Measurements from ENCODE around the gene CARHSP1. TPM values are rescaled to one million over a fixed set of nuclear protein-coding genes. Genes with fewer than 3 reads are reported as not detected.

Gene CARHSP1
- total and polyA plus RNA-seq, 2 experiments from 2014 or later = 140 to 167 TPM

DNA sequence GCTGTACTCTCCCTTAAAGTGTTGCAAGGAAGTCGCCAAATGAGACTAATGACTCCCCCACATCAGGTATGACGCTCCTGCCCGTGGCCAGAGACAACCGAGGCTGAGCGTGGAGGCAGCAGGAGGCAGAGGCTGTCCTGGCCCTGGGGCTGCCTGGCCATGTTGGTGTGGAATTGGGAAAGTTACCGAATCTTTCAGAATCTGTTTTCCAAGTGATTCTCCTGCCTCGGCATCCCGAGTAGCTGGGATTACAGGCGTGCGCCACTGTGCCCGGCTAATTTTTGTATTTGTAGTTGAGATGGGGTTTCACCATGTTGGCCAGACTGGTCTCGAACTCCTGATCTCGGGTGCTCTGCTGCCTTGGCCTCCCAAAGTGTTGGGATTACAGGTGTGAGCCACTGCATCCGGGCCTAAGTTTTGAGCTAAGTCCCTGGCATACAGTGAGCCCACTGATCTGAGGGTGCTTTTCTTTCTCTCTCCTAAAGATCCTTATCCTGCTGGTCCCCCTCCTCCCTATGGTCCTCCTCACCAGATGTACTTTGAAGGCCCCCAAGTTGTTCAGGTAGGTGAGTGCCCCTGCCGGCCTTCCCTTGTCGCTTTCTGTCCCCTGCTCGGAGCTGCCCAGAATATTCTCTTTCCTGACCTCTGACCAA, 14.0 kb upstream of the CARHSP1 start:
- H3K4me3 ChIP-seq = no peak overlapping the region
- no peaks in the 10 kb centered on the region for H3K79me2 ChIP-seq
- H3K4me2 ChIP-seq = no peak overlapping the region
- WGBS (ENCODE audit: low lambda C conversion rate, missing lambda C conversion rate) = 92% methylated on average over 17 of the region's 17 CpGs
- no peak for DNase-seq (ENCODE audit: low spot score)
- no peak overlapping the region for H3K27ac ChIP-seq
- no peaks in the 10 kb centered on the region for H3K9me3 ChIP-seq (ENCODE audit: low read depth)
- H3K27me3 ChIP-seq = no peaks in the 10 kb centered on the region
- TF ChIP-seq EZH2 (IDR thresholded peaks at IDR 0.05; ENCODE audit: borderline replicate concordance) (no peak), EZH2phosphoT487 (IDR thresholded peaks at IDR 0.05; ENCODE audit: low read depth, severe bottlenecking, unreplicated experiment) (no peak)
- TF ChIP-seq, protein P1, sequence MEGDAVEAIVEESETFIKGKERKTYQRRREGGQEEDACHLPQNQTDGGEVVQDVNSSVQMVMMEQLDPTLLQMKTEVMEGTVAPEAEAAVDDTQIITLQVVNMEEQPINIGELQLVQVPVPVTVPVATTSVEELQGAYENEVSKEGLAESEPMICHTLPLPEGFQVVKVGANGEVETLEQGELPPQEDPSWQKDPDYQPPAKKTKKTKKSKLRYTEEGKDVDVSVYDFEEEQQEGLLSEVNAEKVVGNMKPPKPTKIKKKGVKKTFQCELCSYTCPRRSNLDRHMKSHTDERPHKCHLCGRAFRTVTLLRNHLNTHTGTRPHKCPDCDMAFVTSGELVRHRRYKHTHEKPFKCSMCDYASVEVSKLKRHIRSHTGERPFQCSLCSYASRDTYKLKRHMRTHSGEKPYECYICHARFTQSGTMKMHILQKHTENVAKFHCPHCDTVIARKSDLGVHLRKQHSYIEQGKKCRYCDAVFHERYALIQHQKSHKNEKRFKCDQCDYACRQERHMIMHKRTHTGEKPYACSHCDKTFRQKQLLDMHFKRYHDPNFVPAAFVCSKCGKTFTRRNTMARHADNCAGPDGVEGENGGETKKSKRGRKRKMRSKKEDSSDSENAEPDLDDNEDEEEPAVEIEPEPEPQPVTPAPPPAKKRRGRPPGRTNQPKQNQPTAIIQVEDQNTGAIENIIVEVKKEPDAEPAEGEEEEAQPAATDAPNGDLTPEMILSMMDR (IDR thresholded peaks at IDR 0.05; ENCODE audit: poor library complexity) = no peak
- H3K36me3 ChIP-seq (replicated peaks; ENCODE audit: insufficient read depth, low read depth) = no peaks in the 10 kb centered on the region
- no peaks in the 10 kb centered on the region for H3K9me2 ChIP-seq (replicated peaks; ENCODE audit: insufficient read depth)
- no peak overlapping the region for H2AFZ ChIP-seq
- H3K4me1 ChIP-seq (ENCODE audit: insufficient read depth) = peaks cover 25% of the 10 kb centered on the region
- no peaks in the 10 kb centered on the region for H4K20me1 ChIP-seq (ENCODE audit: insufficient read depth, poor library complexity, severe bottlenecking)

DNA sequence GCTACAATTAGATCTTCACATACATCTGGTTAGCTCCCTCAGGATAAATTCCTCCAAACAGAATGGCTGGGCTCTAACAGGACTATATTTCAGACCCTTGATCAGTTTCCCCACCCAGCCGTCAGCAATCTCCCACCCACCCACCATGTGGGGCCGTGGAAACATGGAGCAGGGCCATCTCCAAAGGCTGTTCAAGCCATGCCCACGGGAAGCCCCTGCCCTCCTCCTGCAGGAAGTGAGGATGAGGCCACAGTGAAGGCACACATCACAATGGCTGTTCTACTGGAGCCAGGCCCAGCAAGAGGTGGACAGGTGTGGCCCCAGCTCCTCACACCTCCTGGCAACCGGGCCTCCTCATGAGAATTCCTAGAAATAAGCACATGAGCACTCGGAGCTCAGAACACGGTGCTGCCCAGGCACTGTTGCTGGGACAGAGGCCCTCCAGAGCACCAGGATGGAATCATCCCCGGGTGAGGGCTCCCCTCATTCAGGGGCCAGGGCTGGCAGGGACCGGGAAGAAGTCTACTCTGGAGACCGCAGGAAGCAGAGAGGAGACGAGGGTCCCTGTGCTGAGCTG, 13.3 kb upstream of the CARHSP1 start, which contains the start of gene LITAFD:
LITAFD (plus strand) TSS at position 311 of the 577 bp plus-strand sequence. CDS start 2,005 bp downstream, outside the sequence.
- H3K36me3 ChIP-seq (replicated peaks; ENCODE audit: insufficient read depth, low read depth) = no peaks in the 10 kb centered on the region
- H3K4me2 ChIP-seq = no peak within 1 kb of the TSS
- H3K27ac ChIP-seq = peak within 1 kb of the TSS; percentile 69
- peaks cover 25% of the 10 kb centered on the region for H3K4me1 ChIP-seq (ENCODE audit: insufficient read depth)
- no peaks in the 10 kb centered on the region for H3K9me3 ChIP-seq (ENCODE audit: low read depth)
- no peaks in the 10 kb centered on the region for H3K79me2 ChIP-seq
- DNase-seq (ENCODE audit: low spot score) = no peak
- H4K20me1 ChIP-seq (ENCODE audit: insufficient read depth, poor library complexity, severe bottlenecking) = no peaks in the 10 kb centered on the region
- H3K9me2 ChIP-seq (replicated peaks; ENCODE audit: insufficient read depth) = no peaks in the 10 kb centered on the region
- WGBS (ENCODE audit: low lambda C conversion rate, missing lambda C conversion rate) = 93% methylated on average over 10 of the region's 10 CpGs
- H2AFZ ChIP-seq = no peak within 1 kb of the TSS
- no peak within 1 kb of the TSS for H3K4me3 ChIP-seq
- no peaks in the 10 kb centered on the region for H3K27me3 ChIP-seq
- no peak for TF ChIP-seq EZH2 (IDR thresholded peaks at IDR 0.05; ENCODE audit: borderline replicate concordance)
- TF ChIP-seq EZH2phosphoT487 (IDR thresholded peaks at IDR 0.05; ENCODE audit: low read depth, severe bottlenecking, unreplicated experiment) = no peak
- TF ChIP-seq, protein P1 (IDR thresholded peaks at IDR 0.05; ENCODE audit: poor library complexity) = no peak

DNA sequence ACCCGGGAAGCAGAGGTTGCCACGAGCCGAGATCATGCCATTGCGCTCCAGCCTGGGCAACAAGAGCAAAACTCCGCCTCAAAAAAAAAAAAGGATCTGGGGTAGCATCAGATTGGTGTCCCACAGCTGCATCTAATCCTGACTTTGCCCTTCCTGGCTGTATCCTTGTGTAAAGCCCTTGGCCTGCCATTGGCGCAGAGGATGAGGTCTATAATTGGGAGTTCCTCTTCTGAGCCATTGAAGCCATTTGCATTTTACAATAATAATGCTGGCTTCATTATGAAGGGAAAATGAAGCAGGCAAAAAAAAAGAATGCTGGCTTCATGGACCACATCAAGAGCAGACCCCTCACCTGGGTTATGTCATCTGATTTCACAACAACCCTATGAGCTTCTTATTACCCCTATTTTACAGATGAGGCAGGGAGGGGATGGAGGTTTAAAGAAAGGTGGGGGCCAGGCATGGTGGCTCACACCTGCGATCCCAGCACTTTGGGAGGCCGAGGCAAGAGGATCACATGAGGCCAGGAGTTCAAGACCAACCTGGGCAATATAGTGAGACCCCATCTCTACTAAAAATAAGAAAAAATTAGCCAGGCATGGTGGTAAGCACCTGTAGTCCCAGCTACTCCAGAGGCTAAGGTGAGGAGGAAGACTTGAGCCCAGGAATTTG, 12.2 kb upstream of the CARHSP1 start:
- Histone ChIP-seq H2AFZ (no peak overlapping the region), H3K79me2 (no peaks in the 10 kb centered on the region), H3K9me2 (replicated peaks; ENCODE audit: insufficient read depth) (no peaks in the 10 kb centered on the region), H4K20me1 (ENCODE audit: insufficient read depth, poor library complexity, severe bottlenecking) (no peaks in the 10 kb centered on the region), H3K4me3 (no peak overlapping the region), H3K36me3 (replicated peaks; ENCODE audit: insufficient read depth, low read depth) (no peaks in the 10 kb centered on the region), H3K4me1 (ENCODE audit: insufficient read depth) (peaks cover 18% of the 10 kb centered on the region), H3K4me2 (no peak overlapping the region), H3K27me3 (no peaks in the 10 kb centered on the region), H3K9me3 (ENCODE audit: low read depth) (no peaks in the 10 kb centered on the region), H3K27ac (no peak overlapping the region)
- 94% methylated on average over 8 of the region's 8 CpGs for WGBS (ENCODE audit: low lambda C conversion rate, missing lambda C conversion rate)
- TF ChIP-seq EZH2phosphoT487 (IDR thresholded peaks at IDR 0.05; ENCODE audit: low read depth, severe bottlenecking, unreplicated experiment) (no peak), EZH2 (IDR thresholded peaks at IDR 0.05; ENCODE audit: borderline replicate concordance) (no peak)
- DNase-seq (ENCODE audit: low spot score) = no peak

DNA sequence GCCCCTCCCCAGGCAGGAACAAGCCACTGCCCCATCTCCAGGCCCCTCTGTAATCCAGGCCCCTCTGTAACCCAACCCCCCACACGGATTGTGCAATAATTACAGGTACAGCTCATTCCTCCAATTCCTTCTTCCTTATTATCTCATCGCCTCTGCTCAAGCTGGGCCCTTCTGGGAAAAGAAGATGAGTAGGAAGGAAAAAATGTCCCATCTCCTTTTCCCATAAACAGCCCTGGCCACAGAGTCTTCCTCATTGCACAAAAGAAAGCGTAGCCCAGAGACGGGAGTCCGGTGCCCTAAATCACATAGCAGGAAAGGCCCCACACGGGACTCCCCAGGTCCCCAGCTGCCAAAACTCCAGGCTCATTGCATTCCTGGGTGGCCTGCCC, 9.7 kb upstream of the CARHSP1 start:
- 53% methylated on average over 6 of the region's 6 CpGs for WGBS (ENCODE audit: low lambda C conversion rate, missing lambda C conversion rate)
- Histone ChIP-seq H3K27me3 (no peaks in the 10 kb centered on the region), H2AFZ (no peak overlapping the region), H3K79me2 (no peaks in the 10 kb centered on the region), H4K20me1 (ENCODE audit: insufficient read depth, poor library complexity, severe bottlenecking) (no peaks in the 10 kb centered on the region), H3K4me3 (no peak overlapping the region), H3K4me1 (ENCODE audit: insufficient read depth) (no peaks in the 10 kb centered on the region), H3K9me3 (ENCODE audit: low read depth) (no peaks in the 10 kb centered on the region), H3K36me3 (replicated peaks; ENCODE audit: insufficient read depth, low read depth) (no peaks in the 10 kb centered on the region), H3K4me2 (peak overlapping the region; percentile 40), H3K9me2 (replicated peaks; ENCODE audit: insufficient read depth) (no peaks in the 10 kb centered on the region), H3K27ac (peak overlapping the region; percentile 88)
- TF ChIP-seq, protein P1 (IDR thresholded peaks at IDR 0.05; ENCODE audit: poor library complexity) = no peak
- no peak for TF ChIP-seq EZH2 (IDR thresholded peaks at IDR 0.05; ENCODE audit: borderline replicate concordance)
- no peak for TF ChIP-seq EZH2phosphoT487 (IDR thresholded peaks at IDR 0.05; ENCODE audit: low read depth, severe bottlenecking, unreplicated experiment)
- peak; percentile 72 for DNase-seq (ENCODE audit: low spot score)
